Measurements from ENCODE around the gene SLCO2A1.

The SLCO2A1 gene

GRCh38 chr3:133888726-133889340 is 140.9 kb downstream of the SLCO2A1 start:
- H3K27ac ChIP-seq: no peak overlapping the region
- TF ChIP-seq ZFX (IDR thresholded peaks at IDR 0.05; ENCODE audit: borderline replicate concordance): no peak
- TF ChIP-seq CTCF (IDR thresholded peaks at IDR 0.05): no peak

GRCh38 chr3:133887803-133888703 is 141.7 kb downstream of the SLCO2A1 start:
- no peak overlapping the region for H3K27ac ChIP-seq
- TF ChIP-seq CTCF (IDR thresholded peaks at IDR 0.05) (no peak), ZFX (IDR thresholded peaks at IDR 0.05; ENCODE audit: borderline replicate concordance) (no peak)

GRCh38 chr3:133887074-133887802 is 142.5 kb downstream of the SLCO2A1 start:
- H3K27ac ChIP-seq: no peak overlapping the region
- TF ChIP-seq CTCF (IDR thresholded peaks at IDR 0.05) (no peak), ZFX (IDR thresholded peaks at IDR 0.05; ENCODE audit: borderline replicate concordance) (no peak)

GRCh38 chr3:133886031-133886722 is 143.5 kb downstream of the SLCO2A1 start:
- no peak overlapping the region for H3K27ac ChIP-seq
- TF ChIP-seq CTCF (IDR thresholded peaks at IDR 0.05): no peak
- TF ChIP-seq ZFX (IDR thresholded peaks at IDR 0.05; ENCODE audit: borderline replicate concordance): no peak

- no peak overlapping the region for H3K27ac ChIP-seq
- TF ChIP-seq CTCF (IDR thresholded peaks at IDR 0.05): no peak
- TF ChIP-seq ZFX (IDR thresholded peaks at IDR 0.05; ENCODE audit: borderline replicate concordance): no peak
Measured at GRCh38 chr3:133884887-133885711, 144.6 kb downstream of the SLCO2A1 start.

Data from 22Rv1 (cell line).